Eye (tissue), 1 donor: ENCODE data around the gene MS4A1.
A peak's percentile ranks its signal among the peaks of the same experiment; 100 is the strongest.
"Not testable (repeated sequence)": the region's sequence is repeated elsewhere in the genome, so short reads cannot be mapped to it uniquely, and the experiment has no call there.

Source experiments
- DNase-seq: peaks from one replicate; pipeline ENCODE4 v3.0.0-alpha.2; 2015

MS4A1 gene

DNA sequence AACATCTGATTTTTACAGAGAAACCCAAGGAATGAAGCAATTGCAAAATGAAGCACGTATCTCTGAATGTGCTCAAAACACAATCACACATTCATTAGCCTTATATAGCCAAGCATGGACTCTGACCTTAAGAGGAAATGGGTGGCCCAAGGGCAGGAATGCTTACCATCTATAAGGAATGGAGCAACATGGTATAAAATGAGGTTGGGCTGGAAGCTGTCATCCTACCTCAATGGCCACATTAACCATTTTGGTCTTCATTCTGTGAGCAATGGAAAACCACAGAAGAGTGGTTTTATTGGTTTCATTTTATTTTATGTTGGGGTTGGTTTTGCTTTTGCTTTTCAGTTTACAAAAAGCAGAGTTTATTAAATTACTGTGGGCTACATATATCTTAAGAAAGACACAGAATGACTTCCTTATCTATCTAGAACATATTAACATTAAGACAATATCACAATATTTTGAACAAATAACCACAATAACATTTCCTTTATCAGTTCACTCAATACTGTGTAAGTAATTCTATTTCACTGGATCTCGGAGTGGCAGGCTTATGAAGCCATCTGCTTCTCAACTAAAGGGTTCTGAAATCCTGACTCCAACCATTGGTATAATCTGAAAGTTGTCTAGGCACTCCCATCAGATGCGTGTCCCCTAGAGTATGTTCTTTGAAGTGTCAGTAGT is 48.7 kb downstream of the MS4A1 start:
- no peak for DNase-seq

DNA sequence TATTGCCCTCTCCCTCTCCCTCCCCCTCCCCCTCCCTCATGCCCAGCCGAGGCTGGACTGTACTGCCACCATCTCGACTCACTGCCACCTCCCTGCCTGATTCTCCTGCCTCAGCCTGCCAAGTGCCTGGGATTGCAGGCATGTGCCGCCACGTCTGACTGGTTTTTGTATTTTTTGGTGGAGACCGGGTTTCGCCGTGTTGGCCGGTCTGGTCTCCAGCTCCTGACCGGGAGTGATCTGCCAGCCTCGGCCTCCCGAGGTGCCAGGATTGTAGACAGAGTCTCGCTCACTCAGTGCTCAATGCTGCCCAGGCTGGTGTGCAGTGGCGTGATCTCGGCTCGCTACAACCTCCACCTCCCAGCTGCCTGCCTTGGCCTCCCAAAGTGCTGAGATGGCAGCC is 54.0 kb downstream of the MS4A1 start:
- DNase-seq = not testable (repeated sequence)

DNA sequence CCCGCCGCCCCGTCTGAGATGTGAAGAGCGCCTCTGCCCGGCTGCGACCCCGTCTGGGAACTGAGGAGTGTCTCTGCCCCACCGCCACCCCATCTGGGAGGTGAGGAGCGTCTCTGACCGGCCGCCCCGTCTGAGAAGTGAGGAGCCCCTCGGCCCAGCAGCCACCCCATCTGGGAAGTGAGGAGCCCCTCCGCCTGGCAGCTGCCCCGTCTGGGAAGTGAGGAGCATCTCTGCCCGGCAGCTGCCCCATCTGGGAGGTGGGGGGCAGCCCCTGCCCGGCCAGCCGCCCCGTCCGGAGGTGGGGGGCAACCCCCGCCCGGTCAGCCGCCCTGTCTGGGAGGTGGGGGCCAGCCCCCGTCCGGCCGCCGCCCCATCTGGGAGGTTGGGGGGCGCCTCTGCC is 54.6 kb downstream of the MS4A1 start:
- DNase-seq = not testable (repeated sequence)

DNA sequence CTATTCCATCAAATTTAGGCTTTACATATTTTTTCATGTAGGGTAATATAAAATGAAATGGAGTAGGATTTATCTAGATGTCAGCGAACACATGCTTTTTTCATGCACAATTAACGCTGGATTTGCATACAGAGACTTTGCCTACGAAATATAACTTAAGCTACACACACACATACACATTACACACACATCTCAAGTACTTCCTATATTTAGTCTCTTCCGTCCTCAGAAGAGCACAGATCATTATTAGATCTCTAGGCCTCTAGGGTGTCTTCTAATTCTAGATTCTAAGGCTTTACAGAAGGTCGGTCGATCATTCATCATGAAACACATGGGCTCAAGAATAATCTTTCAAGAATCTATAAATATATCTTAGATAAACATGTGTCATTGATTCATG is 55.7 kb downstream of the MS4A1 start:
- no peak for DNase-seq

DNA sequence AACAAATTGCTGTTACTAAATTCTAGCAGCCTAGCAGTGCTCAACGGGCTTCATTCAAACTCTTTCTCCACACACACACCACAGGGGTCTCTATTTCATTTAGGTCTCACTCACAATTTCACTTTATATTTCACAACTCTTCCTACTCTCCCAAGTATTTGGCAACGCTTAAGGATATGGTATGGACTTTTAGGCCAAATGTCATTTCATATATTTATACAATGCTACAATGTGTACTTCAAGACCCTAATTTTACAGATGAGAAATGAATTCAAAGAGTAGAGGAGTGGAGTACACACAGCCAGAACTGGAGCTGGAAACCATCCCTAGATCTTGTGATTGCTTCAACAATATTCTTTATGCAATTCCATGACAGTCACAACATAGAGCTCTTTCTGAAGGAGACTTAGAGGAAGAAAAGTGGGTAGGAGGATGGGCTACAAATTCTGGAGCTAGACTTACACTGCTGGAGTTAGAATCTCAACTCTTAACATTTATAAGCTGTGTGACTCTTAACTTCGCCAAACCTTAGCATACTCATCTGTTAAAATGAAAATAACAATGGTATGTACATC is 57.1 kb downstream of the MS4A1 start:
- peak; percentile 10 for DNase-seq

DNA sequence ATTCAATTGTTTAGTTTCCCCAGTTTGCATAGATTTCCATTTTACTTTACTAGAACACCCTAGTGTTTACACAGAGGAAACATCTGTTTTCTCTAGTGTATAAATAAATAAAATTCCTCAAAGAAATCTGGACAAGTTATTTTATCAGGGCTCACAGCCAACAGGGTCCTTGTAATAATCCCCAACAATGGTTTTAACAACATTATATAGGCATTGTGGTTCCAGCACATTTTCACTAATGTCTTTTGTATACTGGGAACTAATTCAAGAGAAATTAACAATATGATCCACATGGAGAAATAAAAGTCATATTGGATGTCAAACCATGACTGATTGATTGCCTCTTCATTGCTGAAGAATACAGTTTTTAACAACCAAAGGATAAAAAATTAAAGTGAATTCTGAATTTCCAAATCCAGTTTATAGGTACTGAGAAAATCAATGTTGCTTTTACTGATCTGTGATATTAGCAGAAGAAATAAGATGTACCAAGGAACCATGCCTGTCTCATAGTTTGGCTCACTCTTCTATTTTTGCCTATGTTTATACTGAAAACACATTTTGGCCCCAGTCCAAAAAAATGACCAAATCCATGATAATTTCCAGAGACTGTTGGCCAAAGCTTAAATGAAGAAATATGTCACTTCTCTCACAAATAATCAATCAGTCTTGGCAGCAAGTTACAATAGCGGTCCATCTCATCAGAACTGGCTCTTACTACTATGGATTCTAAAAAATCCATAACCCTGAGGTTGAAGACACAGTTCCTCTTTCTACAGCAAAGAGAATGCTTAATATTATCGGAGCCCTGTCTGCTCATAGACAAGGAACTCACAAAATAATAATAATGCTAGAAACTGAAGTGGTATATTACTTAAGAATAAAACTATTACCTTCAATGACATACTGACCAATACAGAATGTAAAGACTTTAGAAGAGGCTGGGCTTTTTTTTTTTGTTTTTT is 58.1 kb downstream of the MS4A1 start:
- DNase-seq = peak; percentile 37

DNA sequence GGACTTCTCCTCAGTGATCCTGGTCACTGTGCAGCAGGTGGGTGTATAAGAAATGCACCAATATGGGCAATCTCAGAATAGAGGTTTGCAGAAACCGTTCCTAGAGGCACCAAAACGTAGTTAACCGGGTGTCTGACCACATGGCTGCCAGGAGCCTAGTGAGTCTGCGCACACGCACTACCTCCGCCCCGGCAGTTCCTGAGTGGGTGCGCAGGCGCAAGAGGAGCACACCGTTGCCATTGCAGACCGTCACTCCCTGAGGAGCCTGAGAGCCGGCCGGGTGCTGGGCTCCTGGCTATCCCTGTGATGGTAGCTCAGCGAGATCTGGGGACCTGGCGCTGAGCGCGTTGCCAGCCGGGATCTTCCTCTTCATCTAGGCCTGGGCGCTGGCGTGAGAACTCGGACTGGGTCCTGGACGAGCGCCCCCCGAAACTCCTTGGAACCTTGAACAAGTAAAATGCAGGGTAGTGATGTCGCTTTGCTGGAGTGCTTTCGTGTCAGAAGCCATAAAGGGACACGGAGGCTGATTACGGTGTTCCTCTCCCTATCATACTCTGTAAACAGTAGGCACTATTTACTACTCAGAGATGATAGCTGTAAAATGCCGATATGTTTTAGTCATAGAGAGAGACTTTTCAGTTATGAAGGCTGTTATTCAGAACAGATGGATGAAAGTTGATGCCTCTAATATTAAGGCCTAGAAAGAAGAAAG is 59.7 kb downstream of the MS4A1 start, which contains the start of gene MS4A13:
TSS of gene MS4A13 (plus strand) at position 249 of the 712 bp plus-strand sequence. CDS start 2,692 bp downstream, outside the sequence.
- no peak for DNase-seq
